Gastroesophageal sphincter (tissue), 3 donors: ENCODE results near the gene ZFYVE26.

Source experiments
- EP300 ChIP-seq: sonication (generic); formaldehyde crosslinking; IDR thresholded peaks from one replicate; pipeline ENCODE4 v1.6.1; 2017; ENCODE audit warnings: antibody characterized with exemption, mild to moderate bottlenecking
- TF ChIP-seq, protein P1 (sequence below), 4 experiments: fragments of 200-600 bp in 2 of 4; fragments of 450-650 bp in 2 of 4; sonication (generic) in 1 of 4; IDR thresholded peaks; one replicate each; pipeline ENCODE4 v1.5.1; 2017 to 2019; ENCODE audit warnings: antibody characterized with exemption in 4 of 4, mild to moderate bottlenecking in 2 of 4, moderate library complexity in 2 of 4

DNA sequence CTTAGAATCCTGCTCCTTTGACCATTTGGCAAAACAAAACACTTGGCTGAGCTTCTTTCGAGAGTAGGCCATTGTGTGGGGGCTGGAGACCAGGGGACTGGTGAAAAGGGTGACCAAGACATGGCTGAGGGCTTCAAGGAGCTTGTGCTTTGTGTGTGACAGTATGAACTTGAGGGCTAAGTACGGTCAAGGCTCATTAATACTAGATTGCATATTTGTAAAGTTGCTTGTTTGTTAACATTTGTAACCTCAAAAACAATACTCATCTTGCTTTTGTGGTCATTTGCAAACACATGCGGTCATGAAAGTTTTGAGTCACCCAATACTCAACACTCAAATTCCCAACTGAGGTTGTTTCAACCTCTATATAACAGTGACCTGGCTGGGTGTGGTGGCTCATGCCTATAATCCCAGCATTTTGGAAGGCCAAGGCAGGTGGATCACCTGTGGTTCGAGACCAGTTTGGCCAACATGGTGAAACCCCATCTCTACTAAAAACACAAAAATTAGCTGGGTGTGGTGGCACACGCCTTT, 42.5 kb downstream of the ZFYVE26 start:
- TF ChIP-seq EP300, result no peak
- TF ChIP-seq, protein P1, sequence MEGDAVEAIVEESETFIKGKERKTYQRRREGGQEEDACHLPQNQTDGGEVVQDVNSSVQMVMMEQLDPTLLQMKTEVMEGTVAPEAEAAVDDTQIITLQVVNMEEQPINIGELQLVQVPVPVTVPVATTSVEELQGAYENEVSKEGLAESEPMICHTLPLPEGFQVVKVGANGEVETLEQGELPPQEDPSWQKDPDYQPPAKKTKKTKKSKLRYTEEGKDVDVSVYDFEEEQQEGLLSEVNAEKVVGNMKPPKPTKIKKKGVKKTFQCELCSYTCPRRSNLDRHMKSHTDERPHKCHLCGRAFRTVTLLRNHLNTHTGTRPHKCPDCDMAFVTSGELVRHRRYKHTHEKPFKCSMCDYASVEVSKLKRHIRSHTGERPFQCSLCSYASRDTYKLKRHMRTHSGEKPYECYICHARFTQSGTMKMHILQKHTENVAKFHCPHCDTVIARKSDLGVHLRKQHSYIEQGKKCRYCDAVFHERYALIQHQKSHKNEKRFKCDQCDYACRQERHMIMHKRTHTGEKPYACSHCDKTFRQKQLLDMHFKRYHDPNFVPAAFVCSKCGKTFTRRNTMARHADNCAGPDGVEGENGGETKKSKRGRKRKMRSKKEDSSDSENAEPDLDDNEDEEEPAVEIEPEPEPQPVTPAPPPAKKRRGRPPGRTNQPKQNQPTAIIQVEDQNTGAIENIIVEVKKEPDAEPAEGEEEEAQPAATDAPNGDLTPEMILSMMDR (IDR thresholded peaks at IDR 0.05), result no peak
